GM21526 (cell line): ENCODE measurements around the gene CADM2.
"Not testable (repeated sequence)": the region's sequence is repeated elsewhere in the genome, so short reads cannot be mapped to it uniquely, and the experiment has no call there.

Experiments
- ATAC-seq: cut with Tn5 transposase; IDR thresholded peaks from one replicate; pipeline ENCODE4 v1.9.1; 2021; ENCODE audit warnings: moderate library complexity; ENCODE audit not compliant: unreplicated experiment, low FRiP score

Gene CADM2

GRCh38 chr3:84958495-84959469, at the start of gene CADM2:
CADM2 (plus strand) TSS chr3:84958989.
- peak; percentile 96 for ATAC-seq

- not testable (repeated sequence) for ATAC-seq
Measured at GRCh38 chr3:84918592-84918991, 40.2 kb upstream of the CADM2 start.

GRCh38 chr3:84922682-84923081, 36.1 kb upstream of the CADM2 start:
- no peak for ATAC-seq

GRCh38 chr3:84925571-84925970, 33.2 kb upstream of the CADM2 start:
- ATAC-seq = no peak

GRCh38 chr3:84943379-84943778, 15.4 kb upstream of the CADM2 start:
- ATAC-seq = no peak

GRCh38 chr3:84946240-84946639, 12.5 kb upstream of the CADM2 start:
- ATAC-seq = no peak

- ATAC-seq = no peak
Measured at GRCh38 chr3:84959470-84960271, 882 bp downstream of the CADM2 start.

GRCh38 chr3:84960581-84960980, 1.8 kb downstream of the CADM2 start:
- ATAC-seq = no peak

GRCh38 chr3:84961011-84961410, 2.2 kb downstream of the CADM2 start:
- no peak for ATAC-seq

- ATAC-seq = no peak
Measured at GRCh38 chr3:84961521-84962255, 2.9 kb downstream of the CADM2 start.

GRCh38 chr3:84962415-84962814, 3.6 kb downstream of the CADM2 start:
- ATAC-seq = no peak

GRCh38 chr3:84963137-84963536, 4.3 kb downstream of the CADM2 start:
- no peak for ATAC-seq

GRCh38 chr3:84965141-84965540, 6.4 kb downstream of the CADM2 start:
- ATAC-seq = no peak

- no peak for ATAC-seq
Measured at GRCh38 chr3:84967767-84968581, 9.2 kb downstream of the CADM2 start.

- no peak for ATAC-seq
Measured at GRCh38 chr3:84968701-84969235, 10.0 kb downstream of the CADM2 start.

GRCh38 chr3:84974347-84974746, 15.6 kb downstream of the CADM2 start:
- ATAC-seq = no peak

GRCh38 chr3:84977021-84977420, 18.2 kb downstream of the CADM2 start:
- no peak for ATAC-seq

GRCh38 chr3:84978843-84979242, 20.1 kb downstream of the CADM2 start:
- no peak for ATAC-seq

GRCh38 chr3:84980011-84980410, 21.2 kb downstream of the CADM2 start:
- ATAC-seq = no peak

- ATAC-seq = no peak
Measured at GRCh38 chr3:84980456-84980855, 21.7 kb downstream of the CADM2 start.
